GM23338 (cell line): Measurements from ENCODE around the gene LAGE3. TPM values are rescaled to one million over a fixed set of nuclear protein-coding genes. Genes with fewer than 3 reads are reported as not detected.

Experiments used
- ATAC-seq: fragments of 200-7000 bp; cut with Tn5 transposase; 3 replicates; pipeline ENCODE4 v1.9.1; 2020
- DNase-seq: peaks from one replicate; pipeline ENCODE4 v3.0.0-alpha.2; 2015; ENCODE audit warnings: low spot score
- H2AFZ ChIP-seq: fragments of 200-600 bp; sonication (generic); 2 replicates; pipeline ENCODE4 v1.8.0; 2016; ENCODE audit warnings: antibody characterized with exemption, mild to moderate bottlenecking, moderate library complexity
- H3F3A ChIP-seq: fragments of 200-600 bp; sonication (generic); replicated peaks from 2 replicates; pipeline ENCODE4 v1.8.0; 2017; ENCODE audit warnings: antibody characterized with exemption, mixed run types, low read depth
- H3K27ac ChIP-seq: fragments of 200-600 bp; sonication (generic); 2 replicates; pipeline ENCODE4 v1.6.1; 2016; ENCODE audit warnings: low read depth
- H3K27me3 ChIP-seq: fragments of 200-600 bp; sonication (generic); 2 replicates; pipeline ENCODE4 v1.8.0; 2016; ENCODE audit warnings: mild to moderate bottlenecking, mixed run types, moderate library complexity; ENCODE audit not compliant: insufficient read depth
- H3K36me3 ChIP-seq: fragments of 200-600 bp; sonication (generic); 2 replicates; pipeline ENCODE4 v1.8.0; 2016; ENCODE audit warnings: mild to moderate bottlenecking; ENCODE audit not compliant: insufficient read depth
- H3K4me1 ChIP-seq: fragments of 200-600 bp; sonication (generic); 2 replicates; pipeline ENCODE4 v1.8.0; 2016; ENCODE audit warnings: mild to moderate bottlenecking, moderate library complexity; ENCODE audit not compliant: insufficient read depth
- H3K4me2 ChIP-seq: fragments of 200-600 bp; sonication (generic); 2 replicates; pipeline ENCODE4 v1.7.1; 2017; ENCODE audit warnings: mixed run types
- H3K4me3 ChIP-seq: fragments of 200-600 bp; sonication (generic); 2 replicates; pipeline ENCODE4 v1.6.1; 2016; ENCODE audit warnings: mixed run types
- H3K79me2 ChIP-seq: fragments of 200-600 bp; sonication (generic); replicated peaks from 2 replicates; pipeline ENCODE4 v1.8.0; 2017; ENCODE audit warnings: mild to moderate bottlenecking; ENCODE audit not compliant: insufficient read depth
- H3K9me2 ChIP-seq: fragments of 200-600 bp; sonication (generic); 2 replicates; pipeline ENCODE4 v1.8.0; 2017; ENCODE audit not compliant: insufficient read depth
- H4K20me1 ChIP-seq: fragments of 200-600 bp; sonication (generic); replicated peaks from 2 replicates; pipeline ENCODE4 v1.8.0; 2017; ENCODE audit warnings: mild to moderate bottlenecking; ENCODE audit not compliant: insufficient read depth
- H3K27ac Mint-ChIP-seq: 2 replicates; pipeline ENCODE4 v1.8.0; 2020; ENCODE audit warnings: inconsistent platforms, mild to moderate bottlenecking, moderate library complexity, mixed read lengths
- H3K27me3 Mint-ChIP-seq: 3 replicates; pipeline ENCODE4 v1.8.0; 2022; ENCODE audit warnings: low read depth, mild to moderate bottlenecking, moderate library complexity, mixed read lengths, inconsistent platforms; ENCODE audit not compliant: insufficient read depth, poor library complexity
- H3K36me3 Mint-ChIP-seq: 3 replicates; pipeline ENCODE4 v1.8.0; 2021; ENCODE audit warnings: low read depth, mild to moderate bottlenecking, inconsistent platforms, moderate library complexity, mixed read lengths
- H3K4me1 Mint-ChIP-seq: 3 replicates; pipeline ENCODE4 v1.8.0; 2020; ENCODE audit warnings: mild to moderate bottlenecking, inconsistent platforms, mixed read lengths
- H3K4me3 Mint-ChIP-seq: 3 replicates; pipeline ENCODE4 v1.8.0; 2021; ENCODE audit warnings: moderate library complexity, mild to moderate bottlenecking, inconsistent platforms, mixed read lengths
- H3K9me3 Mint-ChIP-seq: 3 replicates; pipeline ENCODE4 v1.8.0; 2020; ENCODE audit warnings: moderate library complexity, mild to moderate bottlenecking, inconsistent platforms, mixed read lengths
- CREB1 ChIP-seq: fragments of 250-450 bp; sonication (Bioruptor Pico); IDR thresholded peaks from 2 replicates; pipeline ENCODE4 v1.5.0; 2020; ENCODE audit warnings: low read depth, mild to moderate bottlenecking, moderate library complexity
- EZH2 ChIP-seq: fragments of 200-600 bp; sonication (generic); IDR thresholded peaks from one replicate; pipeline ENCODE4 v1.8.0; 2017; ENCODE audit warnings: antibody characterized with exemption, mild to moderate bottlenecking, low read depth; ENCODE audit not compliant: unreplicated experiment
- EZH2phosphoT487 ChIP-seq: fragments of 200-600 bp; sonication (generic); IDR thresholded peaks from one replicate; pipeline ENCODE4 v1.8.1; 2018; ENCODE audit warnings: antibody characterized with exemption; ENCODE audit not compliant: unreplicated experiment
- JUNB ChIP-seq: IDR thresholded peaks from one replicate; pipeline ENCODE4 v1.6.1; 2016; ENCODE audit warnings: antibody characterized with exemption; ENCODE audit not compliant: unreplicated experiment
- NANOG ChIP-seq: IDR thresholded peaks from 2 replicates; pipeline ENCODE4 v1.6.1; 2016; ENCODE audit warnings: antibody characterized with exemption, borderline replicate concordance
- POLR2AphosphoS5 ChIP-seq: IDR thresholded peaks from 2 replicates; pipeline ENCODE4 v1.6.1; 2016; ENCODE audit warnings: antibody characterized with exemption, low read depth
- STAT1 ChIP-seq: IDR thresholded peaks from one replicate; pipeline ENCODE4 v1.6.1; 2016; ENCODE audit warnings: antibody characterized with exemption; ENCODE audit not compliant: unreplicated experiment
- ZNF114 ChIP-seq: fragments of 250-450 bp; sonication (Bioruptor Pico); IDR thresholded peaks from 2 replicates; pipeline ENCODE4 v1.5.0; 2020; ENCODE audit warnings: mild to moderate bottlenecking, moderate library complexity
- ZNF331 ChIP-seq: fragments of 250-450 bp; sonication (Bioruptor Pico); IDR thresholded peaks from 2 replicates; pipeline ENCODE4 v1.5.0; 2020; ENCODE audit warnings: low read depth, mild to moderate bottlenecking, moderate library complexity
- polyA plus RNA-seq: library from polyadenylated mRNA; unstranded; fragments of >200 nt; fragmentation: Nextera tagmentation; extraction: Ambion mirVana; gene quantifications from 2 replicates; pipeline ENCODE4 v1.2.1, GENCODE V29; 2016
- total RNA-seq: library from RNA; depleted of rRNA; stranded (reverse); fragments of >200 nt; shearing (Covaris generic); gene quantifications from 2 replicates; pipeline ENCODE4 v1.2.3, GENCODE V29; 2014
- TF ChIP-seq, protein P1 (sequence below): fragments of 250-450 bp; sonication (Bioruptor Pico); IDR thresholded peaks from 2 replicates; pipeline ENCODE4 v1.5.0; 2020; ENCODE audit warnings: mild to moderate bottlenecking, moderate library complexity
- TF ChIP-seq, protein P2 (sequence below): IDR thresholded peaks from one replicate; pipeline ENCODE4 v1.6.1; 2018; ENCODE audit warnings: antibody characterized with exemption; ENCODE audit not compliant: unreplicated experiment
- TF ChIP-seq, protein P3 (sequence below), 2 experiments: fragments of 200-600 bp in 1 of 2; sonication (generic) in 1 of 2; conservative IDR thresholded peaks; 2 replicates each; pipeline versions ENCODE4 v1.5.1 to v1.6.1; 2016 to 2017; ENCODE audit warnings: antibody characterized with exemption in 2 of 2, low read depth in 2 of 2, mild to moderate bottlenecking in 2 of 2, moderate library complexity in 1 of 2
- TF ChIP-seq, protein P4 (sequence below): IDR thresholded peaks from 2 replicates; pipeline ENCODE4 v1.6.1; 2016; ENCODE audit warnings: antibody characterized with exemption

Gene LAGE3
- total and polyA plus RNA-seq, 2 experiments from 2014 or later, result 71.0 to 84.5 TPM

DNA sequence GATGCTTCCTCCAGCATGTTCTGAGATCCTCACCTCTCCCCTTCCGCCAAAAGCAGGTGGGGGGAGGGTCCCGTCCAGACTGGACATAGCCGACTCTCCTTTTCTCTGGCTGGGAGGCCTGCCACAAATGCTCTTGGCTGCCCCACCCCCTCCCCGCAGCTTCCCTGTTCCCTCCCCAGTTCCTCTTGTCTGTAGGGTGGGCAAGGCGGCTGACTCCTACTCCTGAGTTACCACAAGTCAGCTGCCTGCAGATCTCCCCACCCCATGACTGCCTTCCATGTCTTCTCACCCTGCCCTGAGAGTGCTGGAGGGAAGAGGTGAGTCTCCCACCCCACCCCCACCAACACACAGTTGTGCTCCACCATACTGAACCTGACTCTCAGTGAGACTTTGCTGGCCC, 47.7 kb downstream of the LAGE3 start:
- TF ChIP-seq, protein P1, sequence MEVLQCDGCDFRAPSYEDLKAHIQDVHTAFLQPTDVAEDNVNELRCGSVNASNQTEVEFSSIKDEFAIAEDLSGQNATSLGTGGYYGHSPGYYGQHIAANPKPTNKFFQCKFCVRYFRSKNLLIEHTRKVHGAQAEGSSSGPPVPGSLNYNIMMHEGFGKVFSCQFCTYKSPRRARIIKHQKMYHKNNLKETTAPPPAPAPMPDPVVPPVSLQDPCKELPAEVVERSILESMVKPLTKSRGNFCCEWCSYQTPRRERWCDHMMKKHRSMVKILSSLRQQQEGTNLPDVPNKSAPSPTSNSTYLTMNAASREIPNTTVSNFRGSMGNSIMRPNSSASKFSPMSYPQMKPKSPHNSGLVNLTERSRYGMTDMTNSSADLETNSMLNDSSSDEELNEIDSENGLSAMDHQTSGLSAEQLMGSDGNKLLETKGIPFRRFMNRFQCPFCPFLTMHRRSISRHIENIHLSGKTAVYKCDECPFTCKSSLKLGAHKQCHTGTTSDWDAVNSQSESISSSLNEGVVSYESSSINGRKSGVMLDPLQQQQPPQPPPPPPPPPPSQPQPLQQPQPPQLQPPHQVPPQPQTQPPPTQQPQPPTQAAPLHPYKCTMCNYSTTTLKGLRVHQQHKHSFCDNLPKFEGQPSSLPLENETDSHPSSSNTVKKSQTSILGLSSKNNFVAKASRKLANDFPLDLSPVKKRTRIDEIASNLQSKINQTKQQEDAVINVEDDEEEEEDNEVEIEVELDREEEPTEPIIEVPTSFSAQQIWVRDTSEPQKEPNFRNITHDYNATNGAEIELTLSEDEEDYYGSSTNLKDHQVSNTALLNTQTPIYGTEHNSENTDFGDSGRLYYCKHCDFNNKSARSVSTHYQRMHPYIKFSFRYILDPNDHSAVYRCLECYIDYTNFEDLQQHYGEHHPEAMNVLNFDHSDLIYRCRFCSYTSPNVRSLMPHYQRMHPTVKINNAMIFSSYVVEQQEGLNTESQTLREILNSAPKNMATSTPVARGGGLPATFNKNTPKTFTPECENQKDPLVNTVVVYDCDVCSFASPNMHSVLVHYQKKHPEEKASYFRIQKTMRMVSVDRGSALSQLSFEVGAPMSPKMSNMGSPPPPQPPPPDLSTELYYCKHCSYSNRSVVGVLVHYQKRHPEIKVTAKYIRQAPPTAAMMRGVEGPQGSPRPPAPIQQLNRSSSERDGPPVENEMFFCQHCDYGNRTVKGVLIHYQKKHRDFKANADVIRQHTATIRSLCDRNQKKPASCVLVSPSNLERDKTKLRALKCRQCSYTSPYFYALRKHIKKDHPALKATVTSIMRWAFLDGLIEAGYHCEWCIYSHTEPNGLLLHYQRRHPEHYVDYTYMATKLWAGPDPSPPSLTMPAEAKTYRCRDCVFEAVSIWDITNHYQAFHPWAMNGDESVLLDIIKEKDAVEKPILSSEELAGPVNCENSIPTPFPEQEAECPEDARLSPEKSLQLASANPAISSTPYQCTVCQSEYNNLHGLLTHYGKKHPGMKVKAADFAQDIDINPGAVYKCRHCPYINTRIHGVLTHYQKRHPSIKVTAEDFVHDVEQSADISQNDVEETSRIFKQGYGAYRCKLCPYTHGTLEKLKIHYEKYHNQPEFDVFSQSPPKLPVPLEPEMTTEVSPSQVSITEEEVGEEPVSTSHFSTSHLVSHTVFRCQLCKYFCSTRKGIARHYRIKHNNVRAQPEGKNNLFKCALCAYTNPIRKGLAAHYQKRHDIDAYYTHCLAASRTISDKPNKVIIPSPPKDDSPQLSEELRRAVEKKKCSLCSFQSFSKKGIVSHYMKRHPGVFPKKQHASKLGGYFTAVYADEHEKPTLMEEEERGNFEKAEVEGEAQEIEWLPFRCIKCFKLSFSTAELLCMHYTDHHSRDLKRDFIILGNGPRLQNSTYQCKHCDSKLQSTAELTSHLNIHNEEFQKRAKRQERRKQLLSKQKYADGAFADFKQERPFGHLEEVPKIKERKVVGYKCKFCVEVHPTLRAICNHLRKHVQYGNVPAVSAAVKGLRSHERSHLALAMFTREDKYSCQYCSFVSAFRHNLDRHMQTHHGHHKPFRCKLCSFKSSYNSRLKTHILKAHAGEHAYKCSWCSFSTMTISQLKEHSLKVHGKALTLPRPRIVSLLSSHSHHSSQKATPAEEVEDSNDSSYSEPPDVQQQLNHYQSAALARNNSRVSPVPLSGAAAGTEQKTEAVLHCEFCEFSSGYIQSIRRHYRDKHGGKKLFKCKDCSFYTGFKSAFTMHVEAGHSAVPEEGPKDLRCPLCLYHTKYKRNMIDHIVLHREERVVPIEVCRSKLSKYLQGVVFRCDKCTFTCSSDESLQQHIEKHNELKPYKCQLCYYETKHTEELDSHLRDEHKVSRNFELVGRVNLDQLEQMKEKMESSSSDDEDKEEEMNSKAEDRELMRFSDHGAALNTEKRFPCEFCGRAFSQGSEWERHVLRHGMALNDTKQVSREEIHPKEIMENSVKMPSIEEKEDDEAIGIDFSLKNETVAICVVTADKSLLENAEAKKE, result no peak
- TF ChIP-seq JUNB, result no peak
- TF ChIP-seq, protein P2, sequence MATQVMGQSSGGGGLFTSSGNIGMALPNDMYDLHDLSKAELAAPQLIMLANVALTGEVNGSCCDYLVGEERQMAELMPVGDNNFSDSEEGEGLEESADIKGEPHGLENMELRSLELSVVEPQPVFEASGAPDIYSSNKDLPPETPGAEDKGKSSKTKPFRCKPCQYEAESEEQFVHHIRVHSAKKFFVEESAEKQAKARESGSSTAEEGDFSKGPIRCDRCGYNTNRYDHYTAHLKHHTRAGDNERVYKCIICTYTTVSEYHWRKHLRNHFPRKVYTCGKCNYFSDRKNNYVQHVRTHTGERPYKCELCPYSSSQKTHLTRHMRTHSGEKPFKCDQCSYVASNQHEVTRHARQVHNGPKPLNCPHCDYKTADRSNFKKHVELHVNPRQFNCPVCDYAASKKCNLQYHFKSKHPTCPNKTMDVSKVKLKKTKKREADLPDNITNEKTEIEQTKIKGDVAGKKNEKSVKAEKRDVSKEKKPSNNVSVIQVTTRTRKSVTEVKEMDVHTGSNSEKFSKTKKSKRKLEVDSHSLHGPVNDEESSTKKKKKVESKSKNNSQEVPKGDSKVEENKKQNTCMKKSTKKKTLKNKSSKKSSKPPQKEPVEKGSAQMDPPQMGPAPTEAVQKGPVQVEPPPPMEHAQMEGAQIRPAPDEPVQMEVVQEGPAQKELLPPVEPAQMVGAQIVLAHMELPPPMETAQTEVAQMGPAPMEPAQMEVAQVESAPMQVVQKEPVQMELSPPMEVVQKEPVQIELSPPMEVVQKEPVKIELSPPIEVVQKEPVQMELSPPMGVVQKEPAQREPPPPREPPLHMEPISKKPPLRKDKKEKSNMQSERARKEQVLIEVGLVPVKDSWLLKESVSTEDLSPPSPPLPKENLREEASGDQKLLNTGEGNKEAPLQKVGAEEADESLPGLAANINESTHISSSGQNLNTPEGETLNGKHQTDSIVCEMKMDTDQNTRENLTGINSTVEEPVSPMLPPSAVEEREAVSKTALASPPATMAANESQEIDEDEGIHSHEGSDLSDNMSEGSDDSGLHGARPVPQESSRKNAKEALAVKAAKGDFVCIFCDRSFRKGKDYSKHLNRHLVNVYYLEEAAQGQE, result no peak
- TF ChIP-seq POLR2AphosphoS5, result no peak
- TF ChIP-seq, protein P3, sequence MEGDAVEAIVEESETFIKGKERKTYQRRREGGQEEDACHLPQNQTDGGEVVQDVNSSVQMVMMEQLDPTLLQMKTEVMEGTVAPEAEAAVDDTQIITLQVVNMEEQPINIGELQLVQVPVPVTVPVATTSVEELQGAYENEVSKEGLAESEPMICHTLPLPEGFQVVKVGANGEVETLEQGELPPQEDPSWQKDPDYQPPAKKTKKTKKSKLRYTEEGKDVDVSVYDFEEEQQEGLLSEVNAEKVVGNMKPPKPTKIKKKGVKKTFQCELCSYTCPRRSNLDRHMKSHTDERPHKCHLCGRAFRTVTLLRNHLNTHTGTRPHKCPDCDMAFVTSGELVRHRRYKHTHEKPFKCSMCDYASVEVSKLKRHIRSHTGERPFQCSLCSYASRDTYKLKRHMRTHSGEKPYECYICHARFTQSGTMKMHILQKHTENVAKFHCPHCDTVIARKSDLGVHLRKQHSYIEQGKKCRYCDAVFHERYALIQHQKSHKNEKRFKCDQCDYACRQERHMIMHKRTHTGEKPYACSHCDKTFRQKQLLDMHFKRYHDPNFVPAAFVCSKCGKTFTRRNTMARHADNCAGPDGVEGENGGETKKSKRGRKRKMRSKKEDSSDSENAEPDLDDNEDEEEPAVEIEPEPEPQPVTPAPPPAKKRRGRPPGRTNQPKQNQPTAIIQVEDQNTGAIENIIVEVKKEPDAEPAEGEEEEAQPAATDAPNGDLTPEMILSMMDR (conservative IDR thresholded peaks at IDR 0.05; ENCODE audit: low read depth in 2 of 2), result no peak
- TF ChIP-seq ZNF331 (CRISPR knock-in tag), result no peak
- no peak for TF ChIP-seq NANOG
- no peak for TF ChIP-seq ZNF114 (CRISPR knock-in tag)
- TF ChIP-seq EZH2phosphoT487, result no peak
- no peak for TF ChIP-seq CREB1 (CRISPR knock-in tag)
- TF ChIP-seq, protein P4, sequence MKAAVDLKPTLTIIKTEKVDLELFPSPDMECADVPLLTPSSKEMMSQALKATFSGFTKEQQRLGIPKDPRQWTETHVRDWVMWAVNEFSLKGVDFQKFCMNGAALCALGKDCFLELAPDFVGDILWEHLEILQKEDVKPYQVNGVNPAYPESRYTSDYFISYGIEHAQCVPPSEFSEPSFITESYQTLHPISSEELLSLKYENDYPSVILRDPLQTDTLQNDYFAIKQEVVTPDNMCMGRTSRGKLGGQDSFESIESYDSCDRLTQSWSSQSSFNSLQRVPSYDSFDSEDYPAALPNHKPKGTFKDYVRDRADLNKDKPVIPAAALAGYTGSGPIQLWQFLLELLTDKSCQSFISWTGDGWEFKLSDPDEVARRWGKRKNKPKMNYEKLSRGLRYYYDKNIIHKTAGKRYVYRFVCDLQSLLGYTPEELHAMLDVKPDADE, result no peak
- no peak for TF ChIP-seq STAT1
- TF ChIP-seq EZH2, result no peak
- Histone ChIP-seq H3K36me3 (no peaks in the 10 kb centered on the region), H3K79me2 (peaks cover 11% of the 10 kb centered on the region), H4K20me1 (no peaks in the 10 kb centered on the region), H3K27me3 (no peaks in the 10 kb centered on the region), H3K9me2 (no peaks in the 10 kb centered on the region), H3K27ac (no peak overlapping the region), H3F3A (no peaks in the 10 kb centered on the region), H3K4me2 (no peak overlapping the region), H2AFZ (no peak overlapping the region), H3K4me3 (no peak overlapping the region), H3K4me1 (no peaks in the 10 kb centered on the region; the same call in 1 of the 2 replicates)
- DNase-seq (no peak), ATAC-seq (no peak)
- H3K27ac Mint-ChIP-seq, result no peak overlapping the region; the same call in 1 of the 2 replicates
- H3K4me3 Mint-ChIP-seq, result no peak overlapping the region
- H3K27me3 Mint-ChIP-seq, result peaks cover 4% of the 10 kb centered on the region
- peaks cover 23% of the 10 kb centered on the region for H3K4me1 Mint-ChIP-seq
- H3K36me3 Mint-ChIP-seq, result peaks cover 24% of the 10 kb centered on the region
- no peaks in the 10 kb centered on the region for H3K9me3 Mint-ChIP-seq
